Measurements from ENCODE around the gene ZNF547.

The ZNF547 gene

GRCh38 chr19:57362997-57363687 is at the start of gene ZNF547, which contains the start of gene TRAPPC2B:
TSS of gene ZNF547 (plus strand) at chr19:57363551. CDS start at chr19:57368556, 5,005 bp downstream.
TSS of gene TRAPPC2B (plus strand) at chr19:57363551. CDS start at chr19:57364834, 1,283 bp downstream.
- DNase-seq, result peak; percentile 98 to 99

GRCh38 chr19:57314146-57314545 is 49.2 kb upstream of the ZNF547 start:
- no peak for DNase-seq

GRCh38 chr19:57317503-57317902 is 45.8 kb upstream of the ZNF547 start:
- no peak for DNase-seq

GRCh38 chr19:57319869-57320179 is 43.5 kb upstream of the ZNF547 start:
- DNase-seq, result peak in 1 of 2 experiments; percentile 18

- peak; percentile 87 to 97 for DNase-seq
Observed at GRCh38 chr19:57320180-57321084, 42.9 kb upstream of the ZNF547 start, which contains the start of gene ZNF543. TSS of gene ZNF543 (plus strand) at chr19:57320472. CDS start at chr19:57320854, 382 bp downstream.

- no peak for DNase-seq
Observed at GRCh38 chr19:57321116-57321515, 42.2 kb upstream of the ZNF547 start.

GRCh38 chr19:57321751-57322150 is 41.6 kb upstream of the ZNF547 start:
- DNase-seq, result no peak

- DNase-seq, result no peak
Observed at GRCh38 chr19:57324992-57325391, 38.4 kb upstream of the ZNF547 start.

- DNase-seq, result no peak
Observed at GRCh38 chr19:57327993-57328392, 35.4 kb upstream of the ZNF547 start.

- DNase-seq, result no peak
Observed at GRCh38 chr19:57334191-57334590, 29.2 kb upstream of the ZNF547 start.

- no peak for DNase-seq
Observed at GRCh38 chr19:57338877-57339276, 24.5 kb upstream of the ZNF547 start.

GRCh38 chr19:57342582-57342981 is 20.8 kb upstream of the ZNF547 start:
- DNase-seq, result no peak

- no peak for DNase-seq
Observed at GRCh38 chr19:57348136-57348535, 15.2 kb upstream of the ZNF547 start.

- peak; percentile 87 to 96 for DNase-seq
Observed at GRCh38 chr19:57350877-57351805, 12.2 kb upstream of the ZNF547 start, which contains the start of gene ZNF304. TSS of gene ZNF304 (plus strand) at chr19:57351271. CDS start at chr19:57351665, 394 bp downstream.

- no peak for DNase-seq
Observed at GRCh38 chr19:57351867-57352266, 11.5 kb upstream of the ZNF547 start.

GRCh38 chr19:57355916-57356315 is 7.4 kb upstream of the ZNF547 start:
- DNase-seq, result no peak

GRCh38 chr19:57357406-57357805 is 5.9 kb upstream of the ZNF547 start:
- DNase-seq, result no peak

- no peak for DNase-seq
Observed at GRCh38 chr19:57359300-57359699, 4.1 kb upstream of the ZNF547 start.

- no peak for DNase-seq
Observed at GRCh38 chr19:57362419-57362818, 932 bp upstream of the ZNF547 start.

- no peak for DNase-seq
Observed at GRCh38 chr19:57363688-57364181, 384 bp downstream of the ZNF547 start.

GRCh38 chr19:57366776-57367175 is 3.4 kb downstream of the ZNF547 start:
- no peak for DNase-seq

GRCh38 chr19:57374179-57374578 is 10.8 kb downstream of the ZNF547 start:
- no peak for DNase-seq
